Measurements from ENCODE around the gene AKAP9.
"Not testable (repeated sequence)": the region's sequence is repeated elsewhere in the genome, so short reads cannot be mapped to it uniquely, and the experiment has no call there.

Gene AKAP9

GRCh38 chr7:91940572-91941341, at the start of gene AKAP9:
AKAP9 (plus strand) TSS chr7:91940862; CDS start chr7:91941100, 238 bp downstream.
- peak; percentile 90 for DNase-seq (ENCODE audit: low spot score)

DNA sequence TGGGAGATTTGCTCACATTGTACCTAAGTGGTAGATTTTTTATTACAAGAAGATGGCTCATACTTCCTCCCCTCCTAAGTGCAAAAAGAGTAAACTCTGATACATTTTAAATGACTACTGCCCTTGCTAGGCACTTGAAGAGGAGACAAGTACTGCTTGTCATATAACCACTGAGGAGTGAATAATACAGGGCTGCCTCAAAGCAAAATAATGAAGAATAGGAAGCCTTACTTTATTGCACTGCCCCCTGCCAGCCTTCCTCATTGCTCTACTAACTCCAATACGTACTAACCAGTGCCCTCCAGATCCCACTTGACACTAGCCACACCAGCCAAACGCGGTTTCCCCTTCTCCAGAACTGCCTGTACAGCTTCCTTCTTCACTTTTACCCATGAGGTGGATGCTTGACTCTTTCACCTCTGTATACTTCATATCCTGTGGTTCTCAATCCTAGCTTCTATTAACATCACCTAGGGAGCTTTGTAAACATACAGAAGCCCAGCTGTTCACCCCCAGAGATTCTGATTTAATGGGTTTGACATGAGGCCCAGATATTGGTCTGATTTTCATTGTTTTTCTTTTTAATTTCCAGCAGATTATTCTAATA, 48.5 kb upstream of the AKAP9 start:
- DNase-seq (ENCODE audit: low spot score) = no peak

GRCh38 chr7:91892821-91893340, 47.8 kb upstream of the AKAP9 start:
- DNase-seq (ENCODE audit: low spot score) = peak; percentile 35

GRCh38 chr7:91893699-91894098, 47.0 kb upstream of the AKAP9 start:
- DNase-seq (ENCODE audit: low spot score) = not testable (repeated sequence)

- no peak for DNase-seq (ENCODE audit: low spot score)
Observed at GRCh38 chr7:91894781-91895480, 45.7 kb upstream of the AKAP9 start.

GRCh38 chr7:91898240-91898992, 42.2 kb upstream of the AKAP9 start:
- DNase-seq (ENCODE audit: low spot score) = no peak

- DNase-seq (ENCODE audit: low spot score) = no peak
Observed at GRCh38 chr7:91899563-91899962, 41.1 kb upstream of the AKAP9 start.

DNA sequence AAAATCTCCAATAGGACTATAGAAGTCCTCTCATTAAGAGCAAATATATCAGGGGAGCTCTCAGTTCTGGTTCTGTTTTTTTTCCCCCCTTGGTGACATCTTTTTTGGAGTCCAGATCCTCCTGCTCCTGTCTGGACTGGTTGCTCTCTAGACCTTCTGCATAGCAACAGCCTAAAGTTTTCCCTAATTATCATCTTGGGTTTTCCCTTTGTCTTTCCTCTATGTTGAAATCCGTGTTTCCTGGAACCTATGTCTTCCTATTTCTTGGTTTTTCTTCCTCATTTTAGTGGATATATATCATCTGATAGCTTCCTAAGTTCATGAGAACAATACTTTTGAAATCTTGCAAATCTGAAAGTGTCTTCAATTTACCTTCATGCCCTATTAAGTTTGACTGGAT, 30.5 kb upstream of the AKAP9 start:
- DNase-seq (ENCODE audit: low spot score) = no peak

- no peak for DNase-seq (ENCODE audit: low spot score)
Observed at GRCh38 chr7:91911121-91911520, 29.5 kb upstream of the AKAP9 start.

- no peak for DNase-seq (ENCODE audit: low spot score)
Observed at GRCh38 chr7:91912494-91912893, 28.2 kb upstream of the AKAP9 start.

DNA sequence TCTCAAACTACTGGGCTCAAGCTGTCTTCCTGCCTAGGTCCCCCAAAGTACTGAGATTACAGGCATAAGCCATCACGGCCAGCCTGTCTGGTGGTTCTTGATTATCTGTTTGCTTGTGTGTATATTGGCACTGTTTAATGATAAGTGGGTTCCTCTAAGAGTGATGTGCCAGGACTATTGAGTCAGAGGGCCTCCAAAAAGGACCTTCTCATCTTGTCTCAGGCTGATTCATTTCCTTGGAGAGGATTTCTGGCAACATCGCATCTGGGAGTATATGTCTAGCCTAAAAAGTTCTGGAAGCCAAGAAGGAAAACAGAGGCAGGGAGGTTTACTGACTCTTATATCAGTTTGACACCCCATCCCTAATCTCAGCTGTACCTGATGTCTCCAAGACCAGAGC, 27.1 kb upstream of the AKAP9 start:
- peak; percentile 20 for DNase-seq (ENCODE audit: low spot score)

DNA sequence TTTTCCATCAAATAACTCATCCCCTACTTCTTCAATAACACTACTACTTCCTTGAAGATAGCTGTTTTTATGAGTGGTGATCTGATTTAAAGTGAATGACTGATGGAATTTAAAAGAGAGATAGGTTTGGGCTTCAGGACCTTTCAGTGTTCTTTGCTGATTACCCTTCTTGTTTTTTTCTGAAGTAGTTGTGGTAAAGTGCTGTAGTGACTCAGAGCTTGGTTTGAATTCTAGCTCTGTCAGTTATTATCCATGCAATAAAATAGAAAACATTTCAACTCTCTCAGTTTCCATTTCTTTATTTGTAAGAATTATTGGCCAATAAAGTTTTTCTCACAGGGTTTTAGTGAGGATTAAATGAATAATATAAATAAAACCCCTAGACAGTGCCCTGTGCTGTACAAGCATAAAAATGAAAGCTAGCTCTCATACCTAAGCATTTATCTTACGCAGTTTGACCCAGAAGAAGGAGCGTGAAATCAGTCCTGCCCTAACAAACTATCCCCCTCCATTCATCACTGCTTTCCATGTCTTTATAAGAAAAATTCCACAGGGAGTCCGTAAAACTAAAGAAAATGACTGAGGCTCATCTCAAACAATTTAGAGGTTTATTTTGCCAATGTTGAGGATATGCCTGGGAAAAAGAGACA, 25.1 kb upstream of the AKAP9 start:
- no peak for DNase-seq (ENCODE audit: low spot score)

- DNase-seq (ENCODE audit: low spot score) = no peak
Observed at GRCh38 chr7:91916051-91916440, 24.6 kb upstream of the AKAP9 start.

GRCh38 chr7:91918356-91918755, 22.3 kb upstream of the AKAP9 start:
- no peak for DNase-seq (ENCODE audit: low spot score)

GRCh38 chr7:91922857-91923256, 17.8 kb upstream of the AKAP9 start:
- no peak for DNase-seq (ENCODE audit: low spot score)

- DNase-seq (ENCODE audit: low spot score) = no peak
Observed at GRCh38 chr7:91927912-91928311, 12.8 kb upstream of the AKAP9 start.

GRCh38 chr7:91929463-91929862, 11.2 kb upstream of the AKAP9 start:
- DNase-seq (ENCODE audit: low spot score) = no peak

GRCh38 chr7:91940171-91940570, 491 bp upstream of the AKAP9 start:
- DNase-seq (ENCODE audit: low spot score) = peak; percentile 50

- peak; percentile 18 for DNase-seq (ENCODE audit: low spot score)
Observed at GRCh38 chr7:91941450-91941849, 788 bp downstream of the AKAP9 start.

GRCh38 chr7:91942312-91942711, 1.6 kb downstream of the AKAP9 start:
- no peak for DNase-seq (ENCODE audit: low spot score)

DNA sequence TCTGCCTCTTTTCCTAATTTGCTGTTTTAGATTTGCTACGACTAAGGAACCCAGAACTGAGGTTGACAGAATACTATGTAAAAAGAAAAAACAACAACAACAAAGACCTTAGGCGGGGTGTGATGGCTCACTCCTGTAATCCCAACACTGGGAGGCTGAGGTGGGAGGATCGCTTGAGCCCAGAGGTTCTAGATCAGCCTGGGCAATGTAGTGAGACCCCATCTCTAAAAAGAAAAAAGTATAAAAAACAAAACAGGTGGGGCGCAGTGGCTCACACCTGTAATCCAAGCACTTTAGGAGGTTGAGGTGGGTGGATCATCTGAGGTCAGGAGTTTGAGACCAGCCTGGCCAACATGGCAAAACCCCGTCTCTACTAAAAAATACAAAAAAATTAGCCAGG, 4.3 kb downstream of the AKAP9 start:
- not testable (repeated sequence) for DNase-seq (ENCODE audit: low spot score)

DNA sequence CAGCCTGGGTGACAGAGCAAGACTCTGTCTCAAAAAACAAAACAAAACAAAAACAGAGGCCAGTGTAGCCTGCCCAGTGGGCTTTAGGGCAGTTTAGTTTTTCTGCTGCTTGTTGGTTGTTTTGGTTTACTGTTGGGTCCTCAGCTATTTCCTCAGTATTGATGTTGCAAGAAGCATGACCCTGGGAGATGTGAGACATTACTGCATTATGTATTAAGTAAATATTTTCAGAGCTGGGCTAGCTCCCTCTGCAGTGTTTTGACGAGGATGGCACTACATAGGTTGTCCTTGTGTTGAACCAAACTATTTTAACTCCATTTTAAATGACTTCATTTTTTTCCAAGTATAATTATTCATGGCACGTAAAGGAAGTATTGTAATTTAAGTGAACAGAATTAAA, 4.8 kb downstream of the AKAP9 start:
- peak; percentile 65 for DNase-seq (ENCODE audit: low spot score)
